Body of pancreas (tissue), 4 donors: ENCODE measurements around the gene PARS2.

Experiments used
- POLR2A ChIP-seq, 3 donors: fragments of 450-650 bp; IDR thresholded peaks; one replicate each; pipeline ENCODE4 v1.6.1; 2016; ENCODE audit warnings: antibody characterized with exemption in 3 of 3, mild to moderate bottlenecking in 2 of 3
- TF ChIP-seq, protein P1 (sequence below), 7 experiments: fragments of 450-650 bp in 4 of 7; fragments of 200-600 bp in 3 of 7; sonication (generic) in 3 of 7; IDR thresholded peaks; one replicate each; pipeline ENCODE4 v1.5.1; 2016 to 2019; ENCODE audit warnings: antibody characterized with exemption in 7 of 7

DNA sequence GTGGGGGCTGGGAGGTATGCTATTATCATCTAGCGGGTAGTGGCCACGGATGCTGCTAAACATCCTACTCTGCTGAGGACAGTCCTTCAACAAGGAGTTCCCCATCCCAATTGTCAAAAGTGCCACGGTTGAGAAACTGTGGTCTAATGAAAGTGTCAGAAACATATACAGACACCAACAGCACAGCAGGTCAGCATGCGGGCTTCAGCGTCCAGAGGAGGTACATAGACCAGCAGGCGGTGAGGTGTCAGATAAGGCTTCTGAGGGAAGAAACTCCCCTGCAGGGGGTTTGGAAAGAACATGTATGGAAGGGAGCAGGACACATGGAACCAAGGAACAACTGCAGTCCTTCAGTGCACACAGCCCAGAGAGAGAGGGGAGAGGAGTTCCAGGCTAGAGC is 53.5 kb downstream of the PARS2 start:
- no peak for TF ChIP-seq POLR2A (IDR thresholded peaks at IDR 0.05)
- TF ChIP-seq, protein P1, sequence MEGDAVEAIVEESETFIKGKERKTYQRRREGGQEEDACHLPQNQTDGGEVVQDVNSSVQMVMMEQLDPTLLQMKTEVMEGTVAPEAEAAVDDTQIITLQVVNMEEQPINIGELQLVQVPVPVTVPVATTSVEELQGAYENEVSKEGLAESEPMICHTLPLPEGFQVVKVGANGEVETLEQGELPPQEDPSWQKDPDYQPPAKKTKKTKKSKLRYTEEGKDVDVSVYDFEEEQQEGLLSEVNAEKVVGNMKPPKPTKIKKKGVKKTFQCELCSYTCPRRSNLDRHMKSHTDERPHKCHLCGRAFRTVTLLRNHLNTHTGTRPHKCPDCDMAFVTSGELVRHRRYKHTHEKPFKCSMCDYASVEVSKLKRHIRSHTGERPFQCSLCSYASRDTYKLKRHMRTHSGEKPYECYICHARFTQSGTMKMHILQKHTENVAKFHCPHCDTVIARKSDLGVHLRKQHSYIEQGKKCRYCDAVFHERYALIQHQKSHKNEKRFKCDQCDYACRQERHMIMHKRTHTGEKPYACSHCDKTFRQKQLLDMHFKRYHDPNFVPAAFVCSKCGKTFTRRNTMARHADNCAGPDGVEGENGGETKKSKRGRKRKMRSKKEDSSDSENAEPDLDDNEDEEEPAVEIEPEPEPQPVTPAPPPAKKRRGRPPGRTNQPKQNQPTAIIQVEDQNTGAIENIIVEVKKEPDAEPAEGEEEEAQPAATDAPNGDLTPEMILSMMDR (IDR thresholded peaks at IDR 0.05): no peak
